HEK293T (cell line): ENCODE measurements around the gene FOXP3.

Experiments used
- CTCF ChIA-PET: fragments of 350-600 bp; formaldehyde crosslinking; extraction: SDS; loops from one replicate; lab custom pipeline; 2021; ENCODE audit warnings: antibody characterized with exemption, inconsistent platforms; lab: Yijun Ruan, JAX
- POLR2A ChIA-PET: fragments of 350-600 bp; formaldehyde crosslinking; extraction: SDS; loops from one replicate; lab custom pipeline; 2020; ENCODE audit warnings: antibody characterized with exemption, inconsistent platforms; lab: Yijun Ruan, JAX
- DNase-seq: peaks from one replicate; pipeline ENCODE4 v3.0.0; 2012; ENCODE audit warnings: mixed read lengths; ENCODE audit errors: extremely low spot score
- ARNT ChIP-seq: fragments of 450-650 bp; IDR thresholded peaks from 2 replicates; pipeline ENCODE4 v1.6.1; 2017; ENCODE audit warnings: mild to moderate bottlenecking
- BHLHE40 ChIP-seq: fragments of 450-650 bp; IDR thresholded peaks from 2 replicates; pipeline ENCODE4 v1.6.1; 2016; ENCODE audit warnings: mild to moderate bottlenecking, moderate library complexity, borderline replicate concordance
- CTBP1 ChIP-seq: fragments of 450-650 bp; IDR thresholded peaks from 2 replicates; pipeline ENCODE4 v1.6.1; 2016; ENCODE audit warnings: borderline replicate concordance
- ELF4 ChIP-seq: fragments of 450-650 bp; IDR thresholded peaks from 2 replicates; pipeline ENCODE4 v1.6.1; 2017; ENCODE audit warnings: antibody characterized with exemption
- FOXA1 ChIP-seq: fragments of 450-650 bp; IDR thresholded peaks from 2 replicates; pipeline ENCODE4 v1.6.1; 2016; ENCODE audit warnings: mild to moderate bottlenecking
- FOXK2 ChIP-seq: fragments of 450-650 bp; IDR thresholded peaks from 2 replicates; pipeline ENCODE4 v1.6.1; 2016; ENCODE audit warnings: mild to moderate bottlenecking
- FOXM1 ChIP-seq: fragments of 450-650 bp; IDR thresholded peaks from 2 replicates; pipeline ENCODE4 v1.6.1; 2017; ENCODE audit warnings: mild to moderate bottlenecking, borderline replicate concordance
- HDGF ChIP-seq: fragments of 450-650 bp; IDR thresholded peaks from 2 replicates; pipeline ENCODE4 v1.6.1; 2017; ENCODE audit warnings: antibody characterized with exemption, borderline replicate concordance
- L3MBTL2 ChIP-seq: fragments of 450-650 bp; conservative IDR thresholded peaks from 2 replicates; pipeline ENCODE4 v1.6.1; 2016; ENCODE audit warnings: mild to moderate bottlenecking
- LEF1 ChIP-seq: fragments of 450-650 bp; IDR thresholded peaks from 2 replicates; pipeline ENCODE4 v1.6.1; 2017; ENCODE audit warnings: mild to moderate bottlenecking, borderline replicate concordance
- NFRKB ChIP-seq: fragments of 450-650 bp; IDR thresholded peaks from 2 replicates; pipeline ENCODE4 v1.6.1; 2016; ENCODE audit warnings: mild to moderate bottlenecking, moderate library complexity
- PKNOX1 ChIP-seq: fragments of 450-650 bp; IDR thresholded peaks from 2 replicates; pipeline ENCODE4 v1.6.1; 2016
- SP1 ChIP-seq: fragments of 450-650 bp; IDR thresholded peaks from 2 replicates; pipeline ENCODE4 v1.6.1; 2017
- SUZ12 ChIP-seq: fragments of 450-650 bp; IDR thresholded peaks from 2 replicates; pipeline ENCODE4 v1.6.1; 2016; ENCODE audit warnings: mild to moderate bottlenecking
- TARDBP ChIP-seq: fragments of 450-650 bp; IDR thresholded peaks from 2 replicates; pipeline ENCODE4 v1.6.1; 2016
- ZNF384 ChIP-seq: fragments of 450-650 bp; IDR thresholded peaks from 2 replicates; pipeline ENCODE4 v1.6.1; 2016

The FOXP3 gene

DNA sequence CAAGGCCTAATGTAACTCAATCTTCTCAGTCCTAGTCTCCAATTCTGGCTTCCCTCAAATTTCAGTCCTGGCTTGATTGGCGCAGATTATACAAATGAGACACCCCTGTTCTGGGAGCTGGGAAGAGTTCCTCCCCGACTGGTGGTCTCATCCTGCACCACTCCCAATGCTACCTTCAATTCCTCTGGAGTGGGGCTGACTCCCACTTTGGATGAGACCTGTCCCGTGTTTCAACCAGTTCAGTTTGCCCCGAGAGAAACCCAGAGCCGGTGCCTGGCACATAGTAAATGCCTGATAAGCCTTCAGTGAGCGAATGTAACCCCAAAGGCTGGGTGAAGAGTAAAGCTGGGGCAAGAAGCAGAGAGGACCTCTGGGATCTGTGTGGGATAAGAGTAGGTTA lies 60.5 kb downstream of the FOXP3 start:
- ChIA-PET POLR2A (no interaction called here), CTCF (no interaction called here)
- DNase-seq, result no peak
- no peak for TF ChIP-seq FOXA1
- TF ChIP-seq SUZ12, result no peak
- TF ChIP-seq CTBP1, result no peak
- TF ChIP-seq ELF4, result no peak
- no peak for TF ChIP-seq NFRKB
- no peak for TF ChIP-seq SP1
- no peak for TF ChIP-seq FOXM1
- no peak for TF ChIP-seq L3MBTL2
- no peak for TF ChIP-seq TARDBP
- TF ChIP-seq BHLHE40, result no peak
- no peak for TF ChIP-seq ARNT
- TF ChIP-seq FOXK2, result no peak
- no peak for TF ChIP-seq PKNOX1
- no peak for TF ChIP-seq ZNF384
- no peak for TF ChIP-seq LEF1

- ChIA-PET CTCF (no interaction called here), POLR2A (no interaction called here)
- TF ChIP-seq CTBP1, result no peak
- no peak for TF ChIP-seq SUZ12
- no peak for TF ChIP-seq FOXA1
- no peak for DNase-seq
Measured at GRCh38 chrX:49203536-49203935, 61.0 kb downstream of the FOXP3 start.

GRCh38 chrX:49202022-49202421 lies 62.5 kb downstream of the FOXP3 start:
- no peak for DNase-seq
- CTCF ChIA-PET, result interaction anchor here (2.5 kb wide), 1 partner anchor 9 kb away, joined by 7 read pairs; no protein-coding TSS in a partner anchor
- no peak for TF ChIP-seq NFRKB
- TF ChIP-seq ELF4, result no peak
- no peak for TF ChIP-seq LEF1
- no peak for TF ChIP-seq FOXM1
- TF ChIP-seq CTBP1, result no peak
- TF ChIP-seq PKNOX1, result no peak
- TF ChIP-seq BHLHE40, result no peak
- TF ChIP-seq FOXK2, result no peak
- no peak for TF ChIP-seq SUZ12
- TF ChIP-seq L3MBTL2, result no peak
- TF ChIP-seq HDGF, result no peak
- no peak for TF ChIP-seq ZNF384
- no peak for TF ChIP-seq SP1
- no peak for TF ChIP-seq ARNT
- no peak for TF ChIP-seq TARDBP
- POLR2A ChIA-PET, result no interaction called here
